Body of pancreas (tissue), 4 donors: Measurements from ENCODE around the gene ZNF530. TPM values are rescaled to one million over a fixed set of nuclear protein-coding genes. Genes with fewer than 3 reads are reported as not detected.

Experiments
- ATAC-seq: fragments of 150-250 bp; one replicate; pipeline ENCODE4 v1.9.1; 2016
- DNase-seq, 4 donors: peaks; one replicate each; pipeline ENCODE4 v3.0.0-alpha.2; 2019
- H3K27ac ChIP-seq, 4 donors: fragments of 200-600 bp; sonication (generic); 1 replicate in 3 of 4; 2 replicates in 1 of 4; pipeline versions ENCODE4 v1.5.1 to v1.6.1; 2016 to 2019; ENCODE audit warnings: mild to moderate bottlenecking in 1 of 4, mixed read lengths in 1 of 4, moderate library complexity in 1 of 4
- H3K27me3 ChIP-seq, 2 donors: fragments of 200-600 bp; sonication (generic); one replicate each; pipeline ENCODE4 v1.6.0; 2016; ENCODE audit warnings: mild to moderate bottlenecking in 1 of 2
- H3K36me3 ChIP-seq, 2 donors: fragments of 200-600 bp; sonication (generic); replicated peaks in 1 of 2; 2 replicates each; pipeline ENCODE4 v1.5.1; 2016; ENCODE audit warnings: low read depth in 2 of 2; ENCODE audit not compliant: insufficient read depth in 1 of 2
- H3K4me1 ChIP-seq: fragments of 200-600 bp; sonication (generic); one replicate; pipeline ENCODE4 v1.6.0; 2016
- H3K4me3 ChIP-seq, 2 donors: fragments of 200-600 bp; sonication (generic); 1 replicate in 1 of 2; 2 replicates in 1 of 2; pipeline ENCODE4 v1.5.1; 2016 to 2019
- H3K9me3 ChIP-seq, 3 donors: fragments of 200-600 bp; sonication (generic); 1 replicate in 2 of 3; 2 replicates in 1 of 3; pipeline ENCODE4 v1.5.1; 2016
- POLR2A ChIP-seq, 3 donors: fragments of 450-650 bp; IDR thresholded peaks; one replicate each; pipeline ENCODE4 v1.6.1; 2016; ENCODE audit warnings: antibody characterized with exemption in 3 of 3, mild to moderate bottlenecking in 2 of 3
- WGBS, 2 donors: methylation state at CpG; one replicate each; pipeline ENCODE4 v1.1.5; 2017; 5-methylcytosine and 5-hydroxymethylcytosine counted together
- intact Hi-C: fragments of 100-400 bp; cut with DNase I; formaldehyde crosslinking; loops from one replicate; pipeline ENCODE4 v1.15.1; 2023
- total RNA-seq, 2 donors: library from RNA; depleted of rRNA; stranded (reverse); fragments of >200 nt; gene quantifications; one replicate each; pipeline ENCODE4 v1.1.0, GENCODE V29; 2016
- TF ChIP-seq, protein P1 (sequence below), 7 experiments: fragments of 450-650 bp in 4 of 7; fragments of 200-600 bp in 3 of 7; sonication (generic) in 3 of 7; IDR thresholded peaks; one replicate each; pipeline ENCODE4 v1.5.1; 2016 to 2019; ENCODE audit warnings: antibody characterized with exemption in 7 of 7

The ZNF530 gene
- total RNA-seq, 2 donors from 2014 or later: 0.78 to 2.6 TPM

DNA sequence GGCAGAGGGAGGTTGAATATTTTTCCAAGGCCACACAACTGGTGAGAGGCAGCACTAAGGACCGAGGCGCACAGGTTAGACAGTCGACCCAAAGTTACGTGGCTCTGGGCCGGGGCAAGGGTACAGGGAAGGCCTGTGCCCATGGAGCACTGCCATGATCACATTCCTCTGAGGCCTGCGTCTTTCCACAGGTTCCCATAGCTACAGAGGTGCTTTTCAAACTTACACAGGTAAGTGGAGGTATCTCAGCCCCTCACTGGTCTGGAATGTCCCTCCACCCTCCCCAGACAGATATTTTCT is 34.1 kb downstream of the ZNF530 start:
- intact Hi-C loops: no loop called here

DNA sequence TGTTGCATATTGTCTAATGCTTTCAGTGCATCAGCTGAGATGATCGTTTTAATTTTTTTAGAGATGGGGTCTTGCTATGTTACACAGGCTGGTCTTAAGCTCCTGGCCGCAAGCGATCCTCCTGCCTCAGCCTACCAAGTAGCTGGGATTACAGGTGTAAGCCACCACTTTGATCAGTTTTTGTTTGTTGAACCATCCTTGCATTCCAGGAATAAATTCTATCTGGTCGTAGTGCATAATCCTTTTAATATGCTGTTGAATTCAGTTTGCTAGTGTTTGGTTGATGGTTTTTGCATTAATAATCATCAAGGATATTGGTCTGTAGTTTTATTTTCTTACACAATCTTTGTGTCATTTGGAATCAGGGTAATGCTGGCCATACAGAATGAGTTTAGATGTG is 37.7 kb downstream of the ZNF530 start:
- H3K4me1 ChIP-seq: peaks cover 8% of the 10 kb centered on the region
- intact Hi-C loops: no loop called here
- no peaks in the 10 kb centered on the region for H3K27me3 ChIP-seq
- no peak overlapping the region for H3K4me3 ChIP-seq
- ATAC-seq (no peak), DNase-seq (no peak)
- TF ChIP-seq, protein P1, sequence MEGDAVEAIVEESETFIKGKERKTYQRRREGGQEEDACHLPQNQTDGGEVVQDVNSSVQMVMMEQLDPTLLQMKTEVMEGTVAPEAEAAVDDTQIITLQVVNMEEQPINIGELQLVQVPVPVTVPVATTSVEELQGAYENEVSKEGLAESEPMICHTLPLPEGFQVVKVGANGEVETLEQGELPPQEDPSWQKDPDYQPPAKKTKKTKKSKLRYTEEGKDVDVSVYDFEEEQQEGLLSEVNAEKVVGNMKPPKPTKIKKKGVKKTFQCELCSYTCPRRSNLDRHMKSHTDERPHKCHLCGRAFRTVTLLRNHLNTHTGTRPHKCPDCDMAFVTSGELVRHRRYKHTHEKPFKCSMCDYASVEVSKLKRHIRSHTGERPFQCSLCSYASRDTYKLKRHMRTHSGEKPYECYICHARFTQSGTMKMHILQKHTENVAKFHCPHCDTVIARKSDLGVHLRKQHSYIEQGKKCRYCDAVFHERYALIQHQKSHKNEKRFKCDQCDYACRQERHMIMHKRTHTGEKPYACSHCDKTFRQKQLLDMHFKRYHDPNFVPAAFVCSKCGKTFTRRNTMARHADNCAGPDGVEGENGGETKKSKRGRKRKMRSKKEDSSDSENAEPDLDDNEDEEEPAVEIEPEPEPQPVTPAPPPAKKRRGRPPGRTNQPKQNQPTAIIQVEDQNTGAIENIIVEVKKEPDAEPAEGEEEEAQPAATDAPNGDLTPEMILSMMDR (IDR thresholded peaks at IDR 0.05): no peak
- TF ChIP-seq POLR2A (IDR thresholded peaks at IDR 0.05): no peak
- H3K27ac ChIP-seq: no peak overlapping the region
- peaks cover 20 to 29% of the 10 kb centered on the region in 2 donors for H3K36me3 ChIP-seq
- WGBS, 2 donors: 95 to 96% methylated on average over 4 of the region's 4 CpGs
- H3K9me3 ChIP-seq: peaks cover 0 to 40% (median 0%) of the 10 kb centered on the region in 3 donors

More for the DNA sequence above, 34.1 kb downstream of the ZNF530 start:
- TF ChIP-seq POLR2A (IDR thresholded peaks at IDR 0.05): no peak
- TF ChIP-seq, protein P1 (IDR thresholded peaks at IDR 0.05): no peak
- DNase-seq (peak in 2 of 4 donors; percentile 8 to 22), ATAC-seq (peak; percentile 30)
- Histone ChIP-seq H3K27me3 (no peaks in the 10 kb centered on the region), H3K4me1 (peaks cover 8% of the 10 kb centered on the region), H3K4me3 (no peak overlapping the region), H3K36me3 (peaks cover 0 to 9% of the 10 kb centered on the region in 2 donors), H3K9me3 (peaks cover 0 to 17% (median 0%) of the 10 kb centered on the region in 3 donors), H3K27ac (peak overlapping the region in 2 of 4 donors; percentile 72)
- WGBS, 2 donors: 12 to 52% methylated on average over 5 to 6 of the region's 6 CpGs

DNA sequence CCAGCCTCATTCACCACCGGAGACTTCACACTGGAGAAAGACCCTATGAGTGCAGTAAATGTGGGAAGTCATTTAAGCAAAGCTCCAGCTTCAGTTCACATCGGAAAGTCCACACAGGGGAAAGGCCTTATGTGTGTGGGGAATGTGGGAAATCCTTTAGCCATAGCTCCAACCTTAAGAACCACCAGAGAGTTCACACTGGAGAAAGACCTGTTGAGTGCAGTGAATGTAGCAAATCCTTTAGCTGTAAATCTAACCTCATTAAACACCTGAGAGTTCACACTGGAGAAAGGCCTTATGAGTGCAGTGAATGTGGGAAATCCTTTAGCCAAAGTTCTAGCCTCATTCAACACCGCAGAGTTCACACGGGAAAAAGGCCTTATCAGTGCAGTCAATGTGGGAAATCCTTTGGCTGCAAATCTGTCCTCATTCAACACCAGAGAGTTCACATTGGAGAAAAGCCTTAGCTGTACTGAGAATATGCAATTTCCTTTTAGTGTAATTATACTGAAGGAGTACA is 42.1 kb downstream of the ZNF530 start:
- 91 to 95% methylated on average over 4 of the region's 4 CpGs for WGBS, 2 donors
- Histone ChIP-seq H3K4me3 (no peak overlapping the region), H3K27me3 (no peaks in the 10 kb centered on the region), H3K27ac (no peak overlapping the region), H3K36me3 (peaks cover 20% of the 10 kb centered on the region in 2 donors), H3K9me3 (peaks cover 0 to 40% (median 0%) of the 10 kb centered on the region in 3 donors), H3K4me1 (no peaks in the 10 kb centered on the region)
- DNase-seq (no peak), ATAC-seq (no peak)
- TF ChIP-seq, protein P1 (IDR thresholded peaks at IDR 0.05): no peak
- no peak for TF ChIP-seq POLR2A (IDR thresholded peaks at IDR 0.05)
- intact Hi-C loops: no loop called here

DNA sequence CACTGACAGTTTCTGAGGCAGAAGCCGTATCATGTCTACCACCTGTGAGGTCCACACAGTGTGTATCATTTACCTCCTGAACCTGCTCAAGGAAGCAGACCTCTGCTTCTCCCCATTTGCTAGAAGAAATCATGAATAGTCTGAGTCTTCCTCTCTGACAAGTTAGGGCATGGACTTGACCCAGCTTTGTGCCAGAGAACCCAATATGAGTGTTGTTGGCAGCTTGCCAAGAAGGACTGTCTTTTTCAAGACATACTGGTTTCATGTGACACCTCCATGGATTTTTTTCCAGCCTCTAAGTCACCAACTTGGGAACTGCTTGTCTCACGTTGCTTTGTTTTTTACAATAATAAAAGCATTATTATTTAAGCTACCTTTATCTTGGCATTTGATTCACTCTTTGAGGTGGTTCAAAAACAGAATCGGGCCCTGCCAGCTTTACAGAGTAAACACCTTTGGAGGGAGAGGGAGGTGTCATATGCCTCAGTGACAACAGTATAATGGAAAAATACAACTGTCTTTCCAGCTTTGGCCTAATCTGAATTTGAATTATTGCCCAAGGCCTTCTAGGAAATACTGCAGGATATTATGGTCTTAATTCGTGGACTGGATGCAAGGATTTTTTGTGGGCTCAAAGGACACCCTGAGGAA is 42.8 kb downstream of the ZNF530 start:
- H3K36me3 ChIP-seq: peaks cover 20% of the 10 kb centered on the region in 2 donors
- WGBS, 2 donors: 69 to 81% methylated on average over 4 of the region's 4 CpGs
- TF ChIP-seq POLR2A (IDR thresholded peaks at IDR 0.05): no peak
- TF ChIP-seq, protein P1 (IDR thresholded peaks at IDR 0.05): no peak
- H3K4me1 ChIP-seq: no peaks in the 10 kb centered on the region
- DNase-seq: no peak
- ATAC-seq: no peak
- intact Hi-C loops: no loop called here
- H3K27me3 ChIP-seq: no peaks in the 10 kb centered on the region
- peaks cover 0 to 33% (median 0%) of the 10 kb centered on the region in 3 donors for H3K9me3 ChIP-seq
- no peak overlapping the region for H3K27ac ChIP-seq
- H3K4me3 ChIP-seq: no peak overlapping the region

DNA sequence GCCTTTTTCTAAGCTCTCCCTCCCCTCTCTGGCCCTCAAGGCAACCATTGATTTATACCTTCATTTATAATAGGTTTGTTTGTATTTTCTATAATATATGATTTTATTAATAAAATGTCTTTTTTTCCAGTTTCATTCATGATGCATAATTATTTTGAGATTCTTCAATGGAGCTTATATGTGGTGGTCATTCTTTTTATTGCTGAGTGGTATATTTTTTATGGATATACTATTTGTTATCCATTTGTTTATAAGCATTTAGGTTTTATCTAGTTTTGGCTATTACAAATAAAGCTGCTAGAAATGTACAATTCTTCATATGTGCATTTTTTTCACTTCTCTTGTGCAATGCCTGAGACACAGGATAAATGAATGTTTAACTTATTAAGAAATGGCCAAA is 44.0 kb downstream of the ZNF530 start:
- H3K36me3 ChIP-seq: peaks cover 20% of the 10 kb centered on the region in 2 donors
- no peak overlapping the region for H3K27ac ChIP-seq

More for the DNA sequence above, 44.0 kb downstream of the ZNF530 start:
- Histone ChIP-seq H3K4me1 (no peaks in the 10 kb centered on the region), H3K4me3 (no peak overlapping the region), H3K27me3 (no peaks in the 10 kb centered on the region), H3K9me3 (peaks cover 0 to 32% (median 0%) of the 10 kb centered on the region in 3 donors)
- DNase-seq (no peak), ATAC-seq (no peak)
- intact Hi-C loops: no loop called here
- no peak for TF ChIP-seq POLR2A (IDR thresholded peaks at IDR 0.05)
- TF ChIP-seq, protein P1 (IDR thresholded peaks at IDR 0.05): no peak
